Smooth muscle cell (in vitro differentiated cells): Measurements from ENCODE around the gene SHROOM3. TPM values are rescaled to one million over a fixed set of nuclear protein-coding genes. Genes with fewer than 3 reads are reported as not detected.
"Not testable (repeated sequence)": the region's sequence is repeated elsewhere in the genome, so short reads cannot be mapped to it uniquely, and the experiment has no call there.

ENCODE experiments used
- DNase-seq: peaks from one replicate; lab custom pipeline; 2025; ENCODE audit not compliant: unreplicated experiment; lab: John Stamatoyannopoulos, UW
- H2AFZ ChIP-seq: fragments of 200-600 bp; sonication (generic); 2 replicates; pipeline ENCODE4 v1.6.0; 2016; ENCODE audit warnings: antibody characterized with exemption, low read depth, mild to moderate bottlenecking
- H3F3A ChIP-seq: fragments of 200-600 bp; sonication (generic); 2 replicates; pipeline ENCODE4 v1.6.0; 2017; ENCODE audit warnings: antibody characterized with exemption, low read depth
- H3K27ac ChIP-seq: fragments of 200-600 bp; sonication (generic); 2 replicates; pipeline ENCODE4 v1.5.1; 2016; ENCODE audit warnings: low read depth, mild to moderate bottlenecking
- H3K27me3 ChIP-seq: fragments of 200-600 bp; sonication (generic); 2 replicates; pipeline ENCODE4 v1.6.1; 2016; ENCODE audit warnings: low read depth, mild to moderate bottlenecking
- H3K36me3 ChIP-seq: fragments of 200-600 bp; sonication (generic); 2 replicates; pipeline ENCODE4 v1.5.1; 2016; ENCODE audit warnings: low read depth
- H3K4me1 ChIP-seq: fragments of 200-600 bp; sonication (generic); 2 replicates; pipeline ENCODE4 v1.5.1; 2016; ENCODE audit warnings: low read depth
- H3K4me2 ChIP-seq: fragments of 200-600 bp; sonication (generic); 2 replicates; pipeline ENCODE4 v1.6.0; 2016; ENCODE audit warnings: mild to moderate bottlenecking
- H3K4me3 ChIP-seq: fragments of 200-600 bp; sonication (generic); 2 replicates; pipeline ENCODE4 v1.5.1; 2016; ENCODE audit warnings: mild to moderate bottlenecking
- H3K79me2 ChIP-seq: fragments of 200-600 bp; sonication (generic); 2 replicates; pipeline ENCODE4 v1.6.0; 2016; ENCODE audit warnings: low read depth, mild to moderate bottlenecking
- H3K9ac ChIP-seq: fragments of 200-600 bp; sonication (generic); 2 replicates; pipeline ENCODE4 v1.6.0; 2016; ENCODE audit warnings: low read depth
- H3K9me3 ChIP-seq: fragments of 200-600 bp; sonication (generic); replicated peaks from 2 replicates; pipeline ENCODE4 v1.5.1; 2016; ENCODE audit warnings: low read depth
- H4K20me1 ChIP-seq: fragments of 200-600 bp; sonication (generic); 2 replicates; pipeline ENCODE4 v1.6.0; 2016; ENCODE audit warnings: low read depth
- CTCF ChIP-seq: fragments of 200-600 bp; sonication (generic); IDR thresholded peaks from 2 replicates; pipeline ENCODE4 v1.5.1; 2017; ENCODE audit warnings: borderline replicate concordance, mild to moderate bottlenecking, antibody characterized with exemption; ENCODE audit not compliant: insufficient read depth, poor library complexity, severe bottlenecking
- WGBS: methylation state at CpG from one replicate; pipeline ENCODE4 v1.1.7; 2016; ENCODE audit warnings: low lambda C conversion rate; 5-methylcytosine and 5-hydroxymethylcytosine counted together
- polyA plus RNA-seq: library from polyadenylated mRNA; unstranded; fragments of >200 nt; fragmentation: Nextera tagmentation; extraction: Ambion mirVana; gene quantifications from 2 replicates; pipeline ENCODE4 v1.2.1, GENCODE V29; 2016
- total RNA-seq: library from RNA; depleted of rRNA; stranded (reverse); fragments of >200 nt; gene quantifications from 2 replicates; pipeline ENCODE4 v1.2.3, GENCODE V29; 2014

Gene SHROOM3
- total and polyA plus RNA-seq, 2 experiments from 2014 or later = 10.0 to 31.9 TPM

DNA sequence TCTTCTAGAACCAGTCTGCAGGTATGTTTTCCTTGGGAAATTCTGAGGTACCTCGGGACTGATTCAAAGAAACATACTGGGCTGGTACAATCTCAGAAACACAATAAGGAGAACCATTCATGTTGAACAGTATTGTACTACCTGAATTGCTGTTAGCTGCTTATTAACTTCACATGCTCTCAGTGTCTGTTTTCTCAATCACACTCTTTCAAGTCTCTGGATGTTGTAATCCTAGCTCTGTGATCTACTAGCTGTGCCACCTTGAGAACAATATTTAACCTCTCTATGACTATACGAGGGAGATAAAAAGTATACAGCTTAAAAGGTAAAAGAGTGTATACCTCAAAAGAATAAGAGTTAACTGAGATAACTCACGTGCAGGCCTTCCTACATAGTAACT lies 24.4 kb upstream of the SHROOM3 start:
- no peak overlapping the region for H3K9ac ChIP-seq
- no peaks in the 10 kb centered on the region for H3K36me3 ChIP-seq
- H3K4me2 ChIP-seq = no peak overlapping the region
- H3K79me2 ChIP-seq = no peaks in the 10 kb centered on the region
- no peak overlapping the region for H3K4me3 ChIP-seq
- H3K27me3 ChIP-seq = no peaks in the 10 kb centered on the region
- no peak overlapping the region for H3K27ac ChIP-seq
- no peaks in the 10 kb centered on the region for H3K4me1 ChIP-seq
- no peak overlapping the region for H2AFZ ChIP-seq
- no peaks in the 10 kb centered on the region for H4K20me1 ChIP-seq
- no peak for DNase-seq
- TF ChIP-seq CTCF = no peak
- H3K9me3 ChIP-seq = no peaks in the 10 kb centered on the region
- WGBS = 90% methylated on average over 3 of the region's 3 CpGs
- H3F3A ChIP-seq = peaks cover 4% of the 10 kb centered on the region

GRCh38 chr4:76420188-76420761 lies 14.8 kb upstream of the SHROOM3 start:
- H3K4me3 ChIP-seq = no peak overlapping the region
- no peak overlapping the region for H2AFZ ChIP-seq
- 92% methylated on average over 18 of the region's 18 CpGs for WGBS

GRCh38 chr4:76420762-76421581 lies 14.1 kb upstream of the SHROOM3 start, which contains the start of gene CCDC158:
TSS of gene CCDC158 (minus strand) at chr4:76421141. CDS start at chr4:76403207, 17,934 bp downstream.
- no peak for DNase-seq
- Histone ChIP-seq H3K4me2 (no peak within 1 kb of the TSS), H3K79me2 (no peaks in the 10 kb centered on the region), H3K4me3 (no peak within 1 kb of the TSS), H3K4me1 (no peaks in the 10 kb centered on the region), H3F3A (no peaks in the 10 kb centered on the region), H2AFZ (no peak within 1 kb of the TSS), H3K36me3 (no peaks in the 10 kb centered on the region), H3K9ac (no peak within 1 kb of the TSS), H3K27ac (no peak within 1 kb of the TSS), H3K27me3 (no peaks in the 10 kb centered on the region), H3K9me3 (no peaks in the 10 kb centered on the region), H4K20me1 (no peaks in the 10 kb centered on the region)
- 97% methylated on average over 50 of the region's 79 CpGs for WGBS
- no peak for TF ChIP-seq CTCF

More at GRCh38 chr4:76420188-76420761, 14.8 kb upstream of the SHROOM3 start:
- Histone ChIP-seq H4K20me1 (no peaks in the 10 kb centered on the region), H3K79me2 (no peaks in the 10 kb centered on the region), H3K27ac (no peak overlapping the region), H3K36me3 (no peaks in the 10 kb centered on the region), H3K27me3 (no peaks in the 10 kb centered on the region), H3F3A (no peaks in the 10 kb centered on the region), H3K9me3 (no peaks in the 10 kb centered on the region), H3K4me1 (no peaks in the 10 kb centered on the region), H3K4me2 (no peak overlapping the region), H3K9ac (no peak overlapping the region)
- TF ChIP-seq CTCF = no peak
- no peak for DNase-seq

DNA sequence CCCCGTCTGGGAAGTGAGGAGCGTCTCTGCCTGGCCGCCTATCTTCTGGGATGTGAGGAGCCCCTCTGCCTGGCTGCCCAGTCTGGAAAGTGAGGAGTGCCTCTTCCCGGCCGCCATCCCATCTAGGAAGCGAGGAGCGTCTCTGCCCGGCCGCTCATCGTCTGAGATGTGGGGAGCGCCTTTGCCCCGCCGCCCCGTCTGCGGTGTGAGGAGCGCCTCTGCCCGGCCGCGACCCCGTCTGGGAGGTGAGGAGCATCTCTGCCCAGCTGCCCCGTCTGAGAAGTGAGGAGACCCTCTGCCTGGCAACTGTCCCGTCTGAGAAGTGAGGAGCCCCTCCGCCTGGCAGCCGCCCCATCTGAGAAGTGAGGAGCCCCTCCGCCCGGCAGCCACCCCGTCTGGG lies 11.9 kb upstream of the SHROOM3 start:
- WGBS = 98% methylated on average over 19 of the region's 27 CpGs
- H3K4me1 ChIP-seq, H3K9ac ChIP-seq: not testable (repeated sequence)

More for the DNA sequence above, 11.9 kb upstream of the SHROOM3 start:
- not testable (repeated sequence) for H4K20me1 ChIP-seq, DNase-seq, H3K9me3 ChIP-seq, H3K27ac ChIP-seq, H3K27me3 ChIP-seq, H3K4me3 ChIP-seq, H2AFZ ChIP-seq, H3K36me3 ChIP-seq, H3K79me2 ChIP-seq, H3F3A ChIP-seq, H3K4me2 ChIP-seq
